SK-N-MC (cell line): ENCODE results near the gene TRMT1.

Experiments
- EZH2 ChIP-seq: fragments of 200-600 bp; sonication (generic); IDR thresholded peaks from one replicate; pipeline ENCODE4 v1.6.1; 2017; ENCODE audit warnings: antibody characterized with exemption
- POLR2AphosphoS5 ChIP-seq: IDR thresholded peaks from 2 replicates; pipeline ENCODE4 v1.6.1; 2012; ENCODE audit warnings: mild to moderate bottlenecking, low read depth, low read length, borderline replicate concordance

- no peak for TF ChIP-seq EZH2
- no peak for TF ChIP-seq POLR2AphosphoS5
Observed at GRCh38 chr19:13150931-13151604, 34.5 kb upstream of the TRMT1 start.
